Measurements from ENCODE around the gene FAM174A.

FAM174A gene

GRCh38 chr5:100535060-100536005 lies at the start of gene FAM174A:
TSS of gene FAM174A (plus strand) at chr5:100535374. CDS start at chr5:100535531, 157 bp downstream.
- DNase-seq (ENCODE audit: low read depth, low spot score), result peak; percentile 94

- DNase-seq (ENCODE audit: low read depth, low spot score), result no peak
These were observed 41.2 kb upstream of the FAM174A start for GRCh38 chr5:100493996-100494395.

- DNase-seq (ENCODE audit: low read depth, low spot score), result no peak
These were observed 38.9 kb upstream of the FAM174A start for GRCh38 chr5:100496296-100496695.

- DNase-seq (ENCODE audit: low read depth, low spot score), result no peak
These were observed 32.5 kb upstream of the FAM174A start for GRCh38 chr5:100502684-100503083.

GRCh38 chr5:100505984-100506670 lies 29.0 kb upstream of the FAM174A start:
- peak; percentile 50 for DNase-seq (ENCODE audit: low read depth, low spot score)

GRCh38 chr5:100516285-100516684 lies 18.9 kb upstream of the FAM174A start:
- DNase-seq (ENCODE audit: low read depth, low spot score), result no peak

- DNase-seq (ENCODE audit: low read depth, low spot score), result no peak
These were observed 17.7 kb upstream of the FAM174A start for GRCh38 chr5:100517301-100517974.

GRCh38 chr5:100518377-100518776 lies 16.8 kb upstream of the FAM174A start:
- no peak for DNase-seq (ENCODE audit: low read depth, low spot score)

- DNase-seq (ENCODE audit: low read depth, low spot score), result no peak
These were observed 16.1 kb upstream of the FAM174A start for GRCh38 chr5:100519075-100519474.

- DNase-seq (ENCODE audit: low read depth, low spot score), result no peak
These were observed 14.8 kb upstream of the FAM174A start for GRCh38 chr5:100520348-100520747.

- DNase-seq (ENCODE audit: low read depth, low spot score), result no peak
These were observed 2.8 kb downstream of the FAM174A start for GRCh38 chr5:100537946-100538345.

GRCh38 chr5:100539519-100539918 lies 4.3 kb downstream of the FAM174A start:
- no peak for DNase-seq (ENCODE audit: low read depth, low spot score)

GRCh38 chr5:100542086-100542485 lies 6.9 kb downstream of the FAM174A start:
- no peak for DNase-seq (ENCODE audit: low read depth, low spot score)

- DNase-seq (ENCODE audit: low read depth, low spot score), result no peak
These were observed 10.8 kb downstream of the FAM174A start for GRCh38 chr5:100546001-100546400.

GRCh38 chr5:100550531-100551051 lies 15.4 kb downstream of the FAM174A start:
- DNase-seq (ENCODE audit: low read depth, low spot score), result no peak

- no peak for DNase-seq (ENCODE audit: low read depth, low spot score)
These were observed 16.0 kb downstream of the FAM174A start for GRCh38 chr5:100551183-100551582.

- DNase-seq (ENCODE audit: low read depth, low spot score), result no peak
These were observed 18.0 kb downstream of the FAM174A start for GRCh38 chr5:100553209-100553608.

GRCh38 chr5:100560860-100561259 lies 25.7 kb downstream of the FAM174A start:
- DNase-seq (ENCODE audit: low read depth, low spot score), result no peak

- DNase-seq (ENCODE audit: low read depth, low spot score), result no peak
These were observed 27.6 kb downstream of the FAM174A start for GRCh38 chr5:100562821-100563220.

GRCh38 chr5:100566382-100567141 lies 31.4 kb downstream of the FAM174A start:
- DNase-seq (ENCODE audit: low read depth, low spot score), result no peak

- no peak for DNase-seq (ENCODE audit: low read depth, low spot score)
These were observed 39.5 kb downstream of the FAM174A start for GRCh38 chr5:100574716-100575115.
